GM23248 (cell line): ENCODE data around the gene HACL1. TPM values are rescaled to one million over a fixed set of nuclear protein-coding genes. Genes with fewer than 3 reads are reported as not detected.
"Not testable (repeated sequence)": the region's sequence is repeated elsewhere in the genome, so short reads cannot be mapped to it uniquely, and the experiment has no call there.

Experiments
- DNase-seq: peaks from one replicate; pipeline ENCODE4 v3.0.0-alpha.2; 2015
- H2AFZ ChIP-seq: fragments of 200-600 bp; sonication (generic); 2 replicates; pipeline ENCODE4 v1.6.1; 2016; ENCODE audit warnings: antibody characterized with exemption
- H3F3A ChIP-seq: fragments of 200-600 bp; sonication (generic); 2 replicates; pipeline ENCODE4 v1.6.1; 2016; ENCODE audit warnings: mild to moderate bottlenecking, antibody characterized with exemption, mixed run types; ENCODE audit not compliant: insufficient read depth
- H3K27ac ChIP-seq: fragments of 200-600 bp; sonication (generic); 2 replicates; pipeline ENCODE4 v1.5.1; 2016; ENCODE audit warnings: mild to moderate bottlenecking
- H3K27me3 ChIP-seq: fragments of 200-600 bp; sonication (generic); replicated peaks from 2 replicates; pipeline ENCODE4 v1.6.1; 2016; ENCODE audit warnings: mild to moderate bottlenecking; ENCODE audit not compliant: insufficient read depth
- H3K36me3 ChIP-seq: fragments of 200-600 bp; sonication (generic); 2 replicates; pipeline ENCODE4 v1.6.1; 2016; ENCODE audit warnings: low read depth, mild to moderate bottlenecking
- H3K4me1 ChIP-seq: fragments of 200-600 bp; sonication (generic); 2 replicates; pipeline ENCODE4 v1.6.1; 2016; ENCODE audit warnings: mild to moderate bottlenecking; ENCODE audit not compliant: insufficient read depth
- H3K4me2 ChIP-seq: fragments of 200-600 bp; sonication (generic); one replicate; pipeline ENCODE4 v1.6.1; 2016; ENCODE audit warnings: mild to moderate bottlenecking; ENCODE audit not compliant: unreplicated experiment
- H3K4me3 ChIP-seq: fragments of 200-600 bp; sonication (generic); 2 replicates; pipeline ENCODE4 v1.5.1; 2016; ENCODE audit warnings: mild to moderate bottlenecking
- H3K79me2 ChIP-seq: fragments of 200-600 bp; sonication (generic); 2 replicates; pipeline ENCODE4 v1.6.1; 2016; ENCODE audit warnings: mild to moderate bottlenecking; ENCODE audit not compliant: insufficient read depth
- H3K9ac ChIP-seq: fragments of 200-600 bp; sonication (generic); 2 replicates; pipeline ENCODE4 v1.6.1; 2016; ENCODE audit warnings: mild to moderate bottlenecking
- H3K9me2 ChIP-seq: fragments of 200-600 bp; sonication (generic); 2 replicates; pipeline ENCODE4 v1.6.1; 2016; ENCODE audit warnings: mixed run types, mild to moderate bottlenecking, moderate library complexity; ENCODE audit not compliant: insufficient read depth
- H3K9me3 ChIP-seq: fragments of 200-600 bp; sonication (generic); one replicate; pipeline ENCODE4 v1.6.1; 2017; ENCODE audit warnings: low read depth
- H4K20me1 ChIP-seq: fragments of 200-600 bp; sonication (generic); 2 replicates; pipeline ENCODE4 v1.6.0; 2016; ENCODE audit not compliant: insufficient read depth
- EZH2 ChIP-seq: fragments of 200-600 bp; sonication (generic); IDR thresholded peaks from 2 replicates; pipeline ENCODE4 v1.6.1; 2018; ENCODE audit warnings: antibody characterized with exemption, mild to moderate bottlenecking; ENCODE audit not compliant: insufficient read depth, poor library complexity, severe bottlenecking
- EZH2phosphoT487 ChIP-seq: fragments of 200-600 bp; sonication (generic); IDR thresholded peaks from 2 replicates; pipeline ENCODE4 v1.6.1; 2018; ENCODE audit warnings: antibody characterized with exemption, moderate library complexity, mild to moderate bottlenecking, low read depth; ENCODE audit not compliant: insufficient read depth
- WGBS, 2 experiments: methylation state at CpG; one replicate each; pipeline ENCODE4 v1.1.6; 2015 to 2017; ENCODE audit warnings: low lambda C conversion rate in 2 of 2, low coverage in 1 of 2; ENCODE audit errors: missing lambda C conversion rate in 2 of 2; 5-methylcytosine and 5-hydroxymethylcytosine counted together
- in situ Hi-C: fragments of 300-500 bp; cut with MboI; formaldehyde crosslinking; loops from 2 replicates; pipeline ENCODE4 v1.15.0; 2020
- polyA plus RNA-seq: library from polyadenylated mRNA; unstranded; fragments of >200 nt; fragmentation: Nextera tagmentation; extraction: Ambion mirVana; gene quantifications from 2 replicates; pipeline ENCODE4 v1.2.1, GENCODE V29; 2016
- total RNA-seq: library from RNA; depleted of rRNA; stranded (reverse); fragments of >200 nt; shearing (Covaris generic); gene quantifications from 2 replicates; pipeline ENCODE4 v1.2.3, GENCODE V29; 2014

The HACL1 gene
- total and polyA plus RNA-seq, 2 experiments from 2014 or later: 14.3 to 16.3 TPM

GRCh38 chr3:15623535-15624440, 22.4 kb upstream of the HACL1 start:
- no peaks in the 10 kb centered on the region for H3K9me2 ChIP-seq
- TF ChIP-seq EZH2: no peak
- TF ChIP-seq EZH2phosphoT487: no peak
- no peaks in the 10 kb centered on the region for H4K20me1 ChIP-seq
- H3K4me1 ChIP-seq: no peaks in the 10 kb centered on the region
- no peak overlapping the region for H3K4me3 ChIP-seq
- no peaks in the 10 kb centered on the region for H3K27me3 ChIP-seq
- no peak overlapping the region for H3K9ac ChIP-seq
- H3K27ac ChIP-seq: no peak overlapping the region
- H3K79me2 ChIP-seq: no peaks in the 10 kb centered on the region
- DNase-seq: no peak
- no peaks in the 10 kb centered on the region for H3K9me3 ChIP-seq
- in situ Hi-C loops: no loop called here
- WGBS, 2 experiments: 79% methylated on average over 4 of the region's 4 CpGs
- H3K4me2 ChIP-seq: no peak overlapping the region
- no peak overlapping the region for H2AFZ ChIP-seq
- H3K36me3 ChIP-seq: no peaks in the 10 kb centered on the region
- H3F3A ChIP-seq: no peaks in the 10 kb centered on the region

GRCh38 chr3:15619659-15620464, 18.5 kb upstream of the HACL1 start:
- H2AFZ ChIP-seq, H3K4me2 ChIP-seq, H4K20me1 ChIP-seq, H3K79me2 ChIP-seq, H3K36me3 ChIP-seq, H3K27ac ChIP-seq, H3K4me3 ChIP-seq, DNase-seq, in situ Hi-C loops, H3K9ac ChIP-seq, H3K9me3 ChIP-seq, H3K27me3 ChIP-seq, H3K9me2 ChIP-seq: not testable (repeated sequence)
- peaks cover 13% of the 10 kb centered on the region for H3K4me1 ChIP-seq
- peaks cover 11% of the 10 kb centered on the region for H3F3A ChIP-seq
- 75 to 78% methylated on average over 8 of the region's 8 CpGs for WGBS, 2 experiments

- Histone ChIP-seq H3K27ac (peak overlapping the region; percentile 44), H3F3A (peaks cover 11% of the 10 kb centered on the region), H3K9me2 (no peaks in the 10 kb centered on the region), H3K79me2 (no peaks in the 10 kb centered on the region), H3K9me3 (no peaks in the 10 kb centered on the region), H3K36me3 (no peaks in the 10 kb centered on the region), H3K9ac (no peak overlapping the region), H2AFZ (peak overlapping the region; percentile 4; the same call in 1 of the 2 replicates), H3K4me2 (peak overlapping the region; percentile 8), H3K4me1 (peaks cover 13% of the 10 kb centered on the region), H4K20me1 (no peaks in the 10 kb centered on the region), H3K4me3 (no peak overlapping the region), H3K27me3 (no peaks in the 10 kb centered on the region)
- 78 to 83% methylated on average over 6 of the region's 6 CpGs for WGBS, 2 experiments
- in situ Hi-C loops: no loop called here
- TF ChIP-seq EZH2 (no peak), EZH2phosphoT487 (no peak)
- peak; percentile 76 for DNase-seq
Observed at GRCh38 chr3:15616053-15616452, 14.7 kb upstream of the HACL1 start.

GRCh38 chr3:15614958-15615357, 13.6 kb upstream of the HACL1 start:
- Histone ChIP-seq H3F3A (peaks cover 11% of the 10 kb centered on the region), H3K4me2 (no peak overlapping the region), H3K79me2 (no peaks in the 10 kb centered on the region), H2AFZ (no peak overlapping the region), H3K9ac (no peak overlapping the region), H3K36me3 (no peaks in the 10 kb centered on the region), H4K20me1 (no peaks in the 10 kb centered on the region), H3K4me1 (peaks cover 21% of the 10 kb centered on the region), H3K27ac (no peak overlapping the region), H3K27me3 (no peaks in the 10 kb centered on the region), H3K9me3 (no peaks in the 10 kb centered on the region), H3K4me3 (no peak overlapping the region), H3K9me2 (no peaks in the 10 kb centered on the region)
- WGBS, 2 experiments: 100% methylated on average over 1 of the region's 1 CpG
- no peak for TF ChIP-seq EZH2
- no peak for TF ChIP-seq EZH2phosphoT487
- DNase-seq: no peak
- in situ Hi-C loops: no loop called here
